ENCODE results near the gene MCOLN2.
"Not testable (repeated sequence)": the region's sequence is repeated elsewhere in the genome, so short reads cannot be mapped to it uniquely, and the experiment has no call there.

MCOLN2 gene

DNA sequence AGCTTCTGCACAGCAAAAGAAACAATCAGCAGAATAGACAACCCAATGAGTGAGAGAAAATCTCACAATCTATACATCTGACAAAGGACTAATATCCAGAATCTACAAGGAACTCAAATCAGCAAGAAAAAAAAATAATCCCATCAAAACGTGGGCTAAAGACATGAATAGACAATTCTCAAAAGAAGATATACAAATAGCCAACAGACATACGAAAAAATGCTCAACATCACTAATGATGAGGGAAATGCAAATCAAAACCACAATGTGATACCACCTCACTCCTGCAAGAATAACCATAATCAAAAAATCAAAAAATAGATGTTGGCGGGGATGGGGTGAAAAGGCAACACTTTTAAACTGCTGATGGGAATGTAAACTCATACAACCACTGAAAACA is 10.4 kb downstream of the MCOLN2 start:
- H3K4me3 ChIP-seq (ENCODE audit: low read depth, low read length) = not testable (repeated sequence)

DNA sequence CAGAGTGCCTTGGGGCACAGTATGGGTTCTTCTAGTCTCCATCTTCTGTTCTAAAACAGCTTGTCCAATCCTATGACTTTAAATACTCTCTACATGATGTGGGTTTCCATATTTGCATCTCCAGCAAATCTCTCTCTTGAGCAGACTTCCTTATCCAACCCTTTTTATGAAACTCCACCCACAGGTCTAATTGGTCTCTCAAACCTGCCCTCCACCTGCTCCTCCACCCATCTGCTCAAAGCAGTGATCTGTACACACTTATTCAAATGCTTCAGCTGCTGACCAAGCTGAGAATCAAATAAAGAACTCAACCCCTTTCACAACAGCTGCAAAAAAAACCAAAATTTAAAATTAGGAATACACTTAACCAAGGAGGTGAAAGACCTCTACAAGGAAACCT is 11.5 kb downstream of the MCOLN2 start:
- no peak overlapping the region for H3K4me3 ChIP-seq (ENCODE audit: low read depth, low read length)

DNA sequence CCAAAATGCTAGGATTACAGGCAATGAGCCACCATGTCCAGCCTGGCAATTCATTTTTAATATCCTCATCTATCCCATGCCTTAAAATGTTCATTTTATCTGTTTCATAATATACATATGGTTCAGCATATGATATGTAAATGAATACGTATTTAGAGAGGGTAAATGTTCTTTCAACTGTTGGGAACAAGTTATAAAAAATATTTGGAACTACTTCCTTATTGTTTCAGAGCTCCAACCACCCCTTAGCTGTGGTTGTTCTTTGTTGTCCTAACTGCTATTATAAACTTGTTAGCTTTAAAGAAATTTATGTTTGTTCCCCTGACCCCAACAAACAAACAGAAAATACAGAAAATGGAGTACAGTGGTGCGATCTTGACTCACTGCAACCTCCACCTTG is 14.5 kb downstream of the MCOLN2 start:
- no peak overlapping the region for H3K4me3 ChIP-seq (ENCODE audit: low read depth, low read length)

DNA sequence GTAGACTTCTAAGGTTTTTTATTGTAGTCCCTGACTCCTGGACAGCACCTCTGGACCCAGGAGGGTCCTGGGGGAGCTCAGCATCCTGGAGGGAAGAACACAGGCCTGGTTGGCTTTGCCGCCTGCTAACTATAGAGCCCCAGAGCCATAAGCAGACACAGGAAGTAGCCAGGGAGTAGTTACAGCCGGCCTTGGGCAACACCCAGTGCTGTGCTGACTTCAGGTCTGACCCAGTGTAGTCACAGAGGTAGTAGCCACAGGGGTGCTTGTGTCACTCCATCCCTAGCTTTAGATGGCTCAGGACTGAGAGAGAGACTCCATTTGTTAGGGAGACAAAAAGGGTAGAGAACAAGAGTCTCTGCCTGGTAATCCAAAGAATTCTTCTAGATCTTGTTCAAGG is 21.9 kb downstream of the MCOLN2 start:
- H3K4me3 ChIP-seq (ENCODE audit: low read depth, low read length) = no peak overlapping the region

DNA sequence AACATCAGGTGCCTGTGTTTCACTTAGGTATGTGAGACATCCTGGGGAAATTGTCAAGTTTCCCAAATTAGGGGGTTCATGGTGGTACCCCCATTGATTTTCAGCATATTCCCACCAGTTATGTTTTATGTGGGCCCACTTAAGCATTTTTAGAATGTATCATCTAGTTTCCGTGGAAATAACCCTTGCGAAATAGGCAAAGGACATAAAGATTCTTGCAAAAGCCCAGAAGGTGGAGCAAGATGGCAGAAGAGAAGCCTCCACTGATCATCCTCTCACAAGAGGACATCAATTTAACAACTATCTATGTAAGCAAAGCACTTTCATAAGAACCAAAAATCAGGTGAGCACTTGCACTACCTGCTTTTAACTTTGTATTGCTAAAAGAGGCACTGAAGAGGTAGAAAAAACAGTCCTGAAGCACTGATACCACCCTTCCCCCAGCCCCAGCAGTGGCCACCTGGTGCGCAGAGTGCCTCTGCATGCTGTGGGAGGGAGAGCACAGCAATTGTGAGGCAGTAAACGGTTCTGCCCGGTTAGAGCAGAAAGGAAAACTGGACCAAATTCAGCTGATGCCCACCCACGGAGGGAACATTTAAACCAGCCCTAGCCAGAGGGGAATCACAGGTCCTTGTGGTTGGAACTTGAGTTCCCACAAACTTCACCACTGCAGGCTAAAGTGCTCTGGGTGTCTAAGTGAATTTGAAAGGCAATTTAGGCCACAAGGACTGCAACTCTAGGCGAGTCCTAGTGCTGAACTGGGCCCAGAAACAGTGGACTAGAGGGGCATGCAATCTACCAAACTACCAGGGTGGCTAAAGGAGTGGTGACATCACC is 23.2 kb downstream of the MCOLN2 start:
- H3K4me3 ChIP-seq (ENCODE audit: low read depth, low read length) = no peak overlapping the region

DNA sequence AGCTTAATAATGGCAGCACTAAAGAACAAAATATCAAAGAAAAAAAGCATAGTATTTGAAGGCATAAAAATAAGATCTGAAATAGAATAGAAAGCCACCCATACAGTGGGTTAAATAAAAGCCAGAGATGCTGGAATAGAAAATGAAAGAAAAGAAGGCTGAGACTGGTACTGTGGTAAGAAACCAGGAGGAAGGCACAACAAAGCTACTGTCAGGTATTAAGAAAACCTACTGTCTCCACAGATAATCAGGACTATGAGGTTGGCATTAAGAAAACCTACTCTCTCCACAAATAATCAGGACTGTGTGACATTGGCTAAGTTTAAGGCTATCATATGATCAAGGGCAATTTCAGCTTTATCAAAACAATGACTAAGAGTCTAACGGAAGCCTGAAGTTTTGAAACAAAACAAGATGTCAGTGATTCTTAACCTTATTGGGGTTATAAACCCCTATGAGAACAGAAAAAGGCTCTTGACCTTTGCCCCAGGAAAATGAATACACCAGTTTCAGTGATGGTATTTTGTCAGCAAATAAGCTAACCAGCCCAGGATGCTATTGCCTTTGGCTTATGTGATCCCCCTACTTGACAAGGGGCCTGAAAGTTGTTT is 24.4 kb downstream of the MCOLN2 start:
- no peak overlapping the region for H3K4me3 ChIP-seq (ENCODE audit: low read depth, low read length)

DNA sequence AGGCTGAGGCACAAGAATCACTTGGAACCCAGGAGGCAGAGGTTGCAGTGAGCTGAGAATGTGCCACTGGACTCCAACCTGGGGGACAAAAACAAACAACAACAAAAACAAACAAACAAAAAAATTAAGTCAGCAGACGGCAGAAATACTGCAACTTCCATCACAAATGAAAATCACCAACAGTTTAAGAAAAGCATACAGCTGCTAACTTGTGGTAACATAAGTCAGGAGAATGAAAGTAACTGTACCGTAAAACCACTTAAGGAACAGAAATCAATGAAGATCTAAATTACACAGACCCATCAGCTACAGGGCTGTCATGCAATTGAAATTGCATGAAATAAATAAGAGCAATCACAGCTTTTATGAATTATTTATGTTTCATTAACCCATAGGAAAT is 25.0 kb downstream of the MCOLN2 start:
- no peak overlapping the region for H3K4me3 ChIP-seq (ENCODE audit: low read depth, low read length)

DNA sequence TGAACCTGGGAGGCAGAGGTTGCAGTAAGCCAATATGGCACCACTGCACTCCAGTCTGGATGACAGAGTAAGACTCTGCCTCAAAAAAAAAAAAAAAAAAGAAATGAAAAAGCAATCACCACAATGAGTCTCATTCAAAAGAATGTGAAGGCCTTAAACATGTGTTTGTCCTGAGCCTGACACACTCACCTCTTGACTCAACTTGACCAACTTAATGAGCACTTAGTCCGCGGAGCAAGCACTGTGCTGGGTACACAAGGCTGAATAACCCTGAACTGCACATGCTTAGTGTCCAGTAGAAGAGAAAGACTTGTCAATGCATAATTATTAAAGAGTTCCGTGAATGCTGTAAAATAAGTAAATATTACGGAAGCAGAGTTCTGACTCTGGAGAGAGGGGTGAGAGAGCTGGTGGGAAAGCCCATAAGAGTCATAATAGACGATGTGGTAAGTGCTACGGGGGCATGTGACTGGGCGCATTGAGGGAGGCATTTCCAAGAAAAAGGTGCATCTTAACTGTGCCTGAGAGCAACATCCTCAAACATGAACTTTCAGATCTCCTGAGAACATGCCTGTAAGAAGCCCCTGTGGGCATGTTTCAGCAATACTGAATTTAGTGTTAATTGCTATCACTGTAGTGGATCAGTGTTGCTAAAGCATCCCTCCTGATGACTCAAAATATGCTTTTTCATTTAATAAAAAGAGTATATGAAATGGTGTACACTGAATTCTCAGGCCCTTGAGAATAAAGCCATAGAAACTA is 27.2 kb downstream of the MCOLN2 start:
- no peak overlapping the region for H3K4me3 ChIP-seq (ENCODE audit: low read depth, low read length)

DNA sequence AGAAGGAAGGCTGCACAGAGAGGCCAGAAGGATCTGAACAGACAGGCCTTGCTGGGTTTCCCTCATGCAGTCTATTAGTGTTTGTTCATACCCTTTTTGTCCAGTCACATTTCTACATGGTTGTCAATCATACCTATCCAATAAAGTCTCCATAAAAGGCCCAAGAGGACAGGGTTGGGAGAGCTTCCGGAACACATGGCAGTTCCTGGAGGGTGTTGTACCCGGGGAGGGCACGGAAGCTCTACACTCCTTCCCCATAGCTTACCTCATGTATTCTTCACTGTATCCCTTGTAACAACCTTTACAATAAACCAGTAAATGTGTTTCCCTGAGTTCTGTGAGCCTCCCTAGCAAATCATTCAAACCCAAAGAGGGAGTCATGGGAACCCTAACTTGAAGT is 28.0 kb downstream of the MCOLN2 start:
- no peak overlapping the region for H3K4me3 ChIP-seq (ENCODE audit: low read depth, low read length)

DNA sequence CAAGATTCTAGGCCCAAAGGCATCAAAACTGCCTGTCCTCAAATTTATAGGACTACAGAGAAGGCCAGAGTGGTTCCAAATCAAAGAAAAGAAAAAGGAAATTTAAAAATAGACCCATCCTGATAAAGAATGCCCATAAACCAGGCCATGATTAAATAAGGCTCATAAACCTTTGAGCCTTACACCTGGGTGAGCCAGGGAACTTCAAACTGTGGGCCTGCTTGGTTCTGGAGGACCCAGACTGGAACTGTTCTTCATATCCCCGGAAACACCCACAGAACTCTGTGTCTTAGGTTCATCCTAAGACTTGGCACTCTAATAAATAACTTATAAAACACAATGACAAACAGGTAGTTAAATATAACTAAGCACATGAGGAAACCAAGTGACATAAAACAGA is 28.8 kb downstream of the MCOLN2 start:
- no peak overlapping the region for H3K4me3 ChIP-seq (ENCODE audit: low read depth, low read length)

DNA sequence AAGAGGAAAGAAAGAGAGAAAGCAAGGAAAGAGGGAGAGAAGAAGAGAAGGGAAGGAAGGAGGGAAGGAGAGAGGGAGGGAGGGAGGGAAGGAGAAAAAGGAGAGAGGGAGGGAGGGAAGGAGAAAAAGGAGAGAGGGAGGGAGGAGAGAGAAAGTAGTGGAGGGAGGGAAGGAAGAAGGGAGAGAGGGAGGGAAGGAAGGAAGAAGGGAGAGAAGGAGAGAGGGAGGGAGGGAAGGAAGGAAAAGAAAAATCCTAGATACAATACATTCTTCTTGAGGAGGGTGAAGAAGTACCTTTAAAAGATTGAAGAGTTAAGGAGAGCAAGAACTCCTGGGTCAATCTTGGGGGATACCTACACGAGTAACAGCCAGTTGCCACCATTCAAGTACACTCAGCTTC is 29.2 kb downstream of the MCOLN2 start:
- H3K4me3 ChIP-seq (ENCODE audit: low read depth, low read length) = no peak overlapping the region

DNA sequence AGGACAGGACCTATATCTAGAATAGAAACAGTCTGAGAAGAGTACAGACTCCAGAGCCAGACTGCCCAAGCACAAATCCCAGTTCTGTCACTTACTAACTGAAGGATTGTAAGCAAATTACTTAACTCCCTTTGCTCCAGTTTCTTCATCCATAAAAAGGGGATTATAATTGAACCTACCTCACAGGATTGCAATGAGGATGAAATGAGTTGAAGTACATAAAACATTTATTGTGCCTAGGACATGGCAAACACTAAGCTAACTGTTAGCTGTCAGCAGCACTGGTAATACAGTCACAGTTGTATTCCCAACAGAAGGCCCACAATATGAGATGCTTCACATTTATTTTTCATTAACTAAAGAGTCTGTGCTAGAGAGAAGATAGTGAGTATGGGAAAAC is 33.9 kb downstream of the MCOLN2 start:
- no peak overlapping the region for H3K4me3 ChIP-seq (ENCODE audit: low read depth, low read length)

DNA sequence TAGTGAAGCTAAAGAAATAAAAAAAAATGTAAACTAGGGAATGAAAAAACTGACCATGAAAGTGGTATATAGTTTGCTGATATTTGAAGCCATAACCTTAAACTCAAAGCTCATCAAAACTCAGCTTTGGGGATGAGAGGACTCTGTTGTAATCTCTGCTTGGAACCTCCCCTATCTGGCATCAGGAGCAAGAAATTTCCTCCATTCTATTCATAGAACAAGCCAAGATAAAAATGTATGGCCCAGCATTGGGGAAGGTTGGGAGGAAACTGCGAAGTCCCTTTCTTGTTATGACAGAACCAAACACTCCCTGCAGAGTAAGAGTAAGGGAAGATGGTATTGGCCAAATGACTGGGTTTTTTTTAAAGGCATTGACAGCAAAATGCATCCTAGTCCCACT is 35.6 kb downstream of the MCOLN2 start:
- H3K4me3 ChIP-seq (ENCODE audit: low read depth, low read length) = no peak overlapping the region

DNA sequence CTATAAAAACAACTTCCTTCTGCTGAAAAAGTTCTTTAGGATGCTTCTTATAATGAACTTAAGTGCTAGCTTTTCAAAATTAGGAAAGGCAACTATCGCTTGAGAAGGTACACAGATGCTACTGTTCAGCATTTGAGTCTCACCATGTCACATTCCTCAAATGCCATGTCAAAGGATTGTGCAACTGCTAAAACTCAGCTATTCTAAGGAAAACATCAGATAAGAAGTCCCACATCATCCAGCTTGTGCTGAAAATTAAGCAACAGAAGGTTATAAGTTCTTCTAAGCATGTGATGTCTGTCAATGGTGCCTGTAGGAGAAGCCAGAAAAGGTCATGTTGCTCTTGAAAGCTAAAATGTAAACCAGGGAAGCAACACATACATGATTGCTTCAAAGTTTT is 36.5 kb downstream of the MCOLN2 start:
- no peak overlapping the region for H3K4me3 ChIP-seq (ENCODE audit: low read depth, low read length)

DNA sequence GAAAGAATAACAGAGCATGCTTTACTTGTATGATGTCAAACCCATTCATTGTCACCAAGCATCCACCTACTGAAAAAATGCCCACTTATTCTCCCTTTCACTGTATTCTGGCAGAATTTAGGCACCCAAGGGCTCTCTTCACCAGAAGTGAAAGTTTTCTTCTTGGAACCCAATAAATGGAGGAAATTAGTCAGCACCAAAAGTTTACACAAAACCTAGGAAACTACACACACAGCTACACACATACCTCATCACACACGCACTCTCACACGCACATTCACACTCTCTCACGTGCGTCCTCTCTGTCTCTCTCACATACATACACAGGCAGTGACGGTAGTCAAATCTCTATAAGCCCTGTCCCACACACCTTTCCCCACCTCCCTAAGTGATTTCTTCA is 37.6 kb downstream of the MCOLN2 start:
- no peak overlapping the region for H3K4me3 ChIP-seq (ENCODE audit: low read depth, low read length)

DNA sequence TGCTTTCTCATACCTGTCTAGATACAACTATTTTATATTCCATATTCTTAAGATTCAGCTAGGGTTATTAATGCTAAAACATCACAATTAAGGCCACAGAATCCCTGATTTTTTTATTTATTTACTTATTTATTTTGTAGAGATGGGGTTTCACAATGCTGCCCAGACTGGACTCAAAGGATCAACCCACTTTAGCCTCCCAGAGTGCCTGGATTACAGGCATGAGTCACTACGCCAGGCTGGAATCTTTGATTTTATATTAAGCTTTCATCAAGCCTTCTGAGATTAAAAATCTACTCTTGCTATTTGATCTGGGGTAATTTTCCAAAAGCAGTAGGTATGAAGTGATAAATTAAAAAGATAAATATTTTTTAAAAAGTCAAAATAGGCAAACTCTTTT is 38.9 kb downstream of the MCOLN2 start:
- no peak overlapping the region for H3K4me3 ChIP-seq (ENCODE audit: low read depth, low read length)

DNA sequence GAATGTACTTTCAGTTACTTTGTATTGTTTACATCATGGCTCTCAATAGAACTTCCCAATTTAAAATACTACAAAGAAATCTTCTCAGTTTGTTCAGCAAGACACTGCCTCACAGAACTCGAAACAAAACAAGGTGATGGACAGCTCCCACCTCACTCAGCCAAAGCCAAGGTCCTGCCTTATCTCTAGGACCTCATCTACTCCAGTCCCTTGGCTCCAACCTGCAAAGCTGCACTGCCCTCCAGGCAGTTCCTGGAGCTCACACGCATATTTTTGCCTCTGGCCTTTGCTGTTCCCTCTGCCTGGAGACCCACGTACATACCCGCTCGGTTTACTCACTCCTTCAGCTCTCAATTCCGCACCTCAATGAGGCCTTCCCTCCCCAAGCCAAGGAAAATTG is 40.3 kb downstream of the MCOLN2 start:
- H3K4me3 ChIP-seq (ENCODE audit: low read depth, low read length) = no peak overlapping the region

DNA sequence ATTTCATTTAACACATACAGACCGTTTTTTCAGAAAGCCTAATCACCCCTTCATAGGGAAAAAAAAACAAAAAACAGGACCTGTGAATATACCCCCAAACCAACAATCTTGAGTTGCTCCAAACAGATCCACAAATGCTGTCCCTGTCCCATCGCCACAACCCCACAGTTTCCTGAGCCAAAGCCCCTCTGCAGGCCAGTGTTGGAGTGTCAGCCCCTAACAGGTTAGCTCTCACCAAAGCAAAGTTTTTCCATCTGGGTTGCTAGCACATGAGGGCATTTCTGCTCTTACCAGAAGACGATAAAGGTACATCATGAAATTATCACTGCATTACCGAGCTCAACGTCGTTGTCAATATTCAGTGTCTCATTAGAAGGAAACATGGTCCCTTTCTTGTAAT is 40.8 kb downstream of the MCOLN2 start:
- no peak overlapping the region for H3K4me3 ChIP-seq (ENCODE audit: low read depth, low read length)

DNA sequence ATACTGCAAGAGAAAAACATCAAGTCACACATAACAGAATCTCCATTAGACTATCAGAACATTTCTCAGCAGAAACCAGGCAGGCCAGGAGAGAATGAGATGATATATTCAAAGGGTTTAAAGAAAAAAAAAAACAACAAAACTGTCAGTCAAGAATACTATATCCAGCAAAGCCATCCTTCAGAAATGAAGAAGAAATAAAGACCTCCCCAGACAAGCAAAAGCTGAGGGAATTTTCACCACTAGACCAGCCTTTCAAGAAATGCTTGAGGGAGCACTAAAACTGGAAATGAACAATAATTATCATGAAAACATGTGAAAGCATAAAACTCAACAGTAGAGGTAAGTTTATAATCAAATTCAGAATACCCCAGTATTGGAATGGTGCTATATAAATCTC is 47.2 kb downstream of the MCOLN2 start:
- no peak overlapping the region for H3K4me3 ChIP-seq (ENCODE audit: low read depth, low read length)

DNA sequence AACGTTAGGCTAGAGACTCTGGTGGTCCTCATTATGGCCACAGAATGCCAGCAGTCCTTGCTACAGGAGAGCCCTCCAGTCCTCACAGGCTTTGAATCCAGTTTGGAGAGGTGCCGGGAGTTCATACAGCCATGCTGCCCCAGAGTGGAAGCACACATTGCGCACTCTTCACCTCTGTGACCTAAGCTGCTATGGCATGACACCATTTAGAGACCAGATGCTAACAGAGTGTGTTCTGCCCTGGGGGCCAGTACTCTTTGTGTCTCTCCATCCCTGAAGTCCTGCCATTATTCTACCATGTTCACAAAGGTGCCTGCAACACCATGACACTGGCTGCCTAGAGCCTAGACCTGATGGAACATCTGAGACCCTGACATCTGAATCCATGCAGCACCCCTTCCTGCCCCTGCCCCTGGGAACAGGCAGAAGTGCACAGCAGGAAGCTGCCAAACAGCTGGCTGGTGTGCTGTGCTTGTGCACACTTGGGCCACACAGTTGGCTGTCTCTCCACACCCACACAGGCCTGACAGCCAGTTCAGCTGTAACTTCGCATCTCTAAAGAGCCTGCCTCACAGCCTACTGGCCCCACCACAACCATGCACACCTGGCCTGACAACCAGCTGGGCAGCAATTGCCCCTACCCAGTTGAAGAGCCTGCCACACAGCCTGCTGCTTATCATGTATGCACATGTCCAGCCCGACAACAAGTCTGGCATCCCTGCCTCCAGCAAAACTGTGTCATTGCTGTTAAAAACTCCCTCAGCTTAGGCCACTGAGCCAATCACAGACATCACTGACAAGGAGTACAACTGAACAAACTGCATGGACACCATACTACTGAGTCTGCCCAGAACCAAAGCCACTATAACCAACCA is 49.1 kb downstream of the MCOLN2 start:
- H3K4me3 ChIP-seq (ENCODE audit: low read depth, low read length) = no peak overlapping the region

DNA sequence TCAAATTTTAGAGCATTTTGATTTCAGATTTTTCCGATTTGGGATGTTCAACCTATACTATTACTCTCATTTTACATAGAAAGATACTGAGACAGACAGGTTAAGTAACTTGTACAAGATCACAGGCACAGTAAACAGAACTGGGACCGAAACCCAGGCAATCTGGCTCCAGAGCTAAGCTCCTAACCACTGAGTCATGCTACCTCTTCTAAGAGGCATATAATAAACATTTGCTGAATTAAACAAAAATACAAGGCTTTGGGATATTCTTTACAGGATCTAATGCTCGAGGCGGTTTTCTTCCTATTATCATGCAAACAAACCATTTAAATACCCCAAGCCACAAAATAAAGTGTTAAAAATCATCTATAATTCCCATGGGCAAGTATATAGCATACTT is 50.3 kb downstream of the MCOLN2 start:
- no peak overlapping the region for H3K4me3 ChIP-seq (ENCODE audit: low read depth, low read length)

Measured in iPS-11a (cell line).